Effector CD8-positive, alpha-beta T cell (primary cell): ENCODE results near the gene POM121C.
"Not testable (repeated sequence)": the region's sequence is repeated elsewhere in the genome, so short reads cannot be mapped to it uniquely, and the experiment has no call there.

Source experiments
- DNase-seq: peaks from one replicate; lab custom pipeline; 2025; lab: John Stamatoyannopoulos, UW

Gene POM121C

GRCh38 chr7:75393194-75393593 is 92.9 kb downstream of the POM121C start:
- not testable (repeated sequence) for DNase-seq

DNA sequence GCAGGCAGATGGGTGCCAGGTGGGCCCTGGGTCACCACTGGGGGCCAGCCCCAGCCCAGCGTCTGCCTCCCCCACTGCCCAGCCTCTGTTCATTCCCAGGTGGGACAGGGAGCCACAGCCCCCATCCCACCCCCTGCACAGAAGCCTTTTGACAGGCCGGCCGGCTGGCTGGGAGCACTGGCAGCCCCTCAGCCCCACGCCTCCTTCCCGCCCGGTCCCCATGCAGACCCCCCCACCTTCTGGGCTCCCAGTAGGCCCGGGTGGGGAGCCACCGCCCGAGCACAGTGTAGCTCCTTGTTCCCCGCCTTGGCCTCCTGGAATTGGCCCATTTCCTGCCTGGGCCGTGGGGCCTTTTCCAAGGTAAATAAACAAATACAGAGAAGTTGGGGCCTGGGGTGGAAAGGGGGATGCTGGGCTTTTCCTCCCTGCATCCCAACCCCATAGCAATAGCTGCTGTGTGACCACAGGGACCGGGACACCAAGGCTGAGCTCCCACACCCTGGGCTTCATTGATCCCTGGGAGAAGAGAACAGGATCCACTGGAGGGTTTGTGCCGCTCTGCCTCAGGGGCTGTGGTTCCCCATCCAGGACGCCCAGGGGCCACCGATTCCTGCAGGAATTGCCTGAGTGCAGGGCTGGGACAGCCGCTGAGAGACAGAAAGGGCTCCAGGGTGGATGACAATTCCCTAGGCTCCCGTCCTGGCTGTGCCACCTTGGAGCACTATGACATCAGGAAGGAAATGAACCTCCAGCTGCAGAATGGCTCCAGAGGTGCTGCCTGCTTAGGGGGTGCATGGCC is 111.4 kb downstream of the POM121C start:
- DNase-seq, result not testable (repeated sequence)

DNA sequence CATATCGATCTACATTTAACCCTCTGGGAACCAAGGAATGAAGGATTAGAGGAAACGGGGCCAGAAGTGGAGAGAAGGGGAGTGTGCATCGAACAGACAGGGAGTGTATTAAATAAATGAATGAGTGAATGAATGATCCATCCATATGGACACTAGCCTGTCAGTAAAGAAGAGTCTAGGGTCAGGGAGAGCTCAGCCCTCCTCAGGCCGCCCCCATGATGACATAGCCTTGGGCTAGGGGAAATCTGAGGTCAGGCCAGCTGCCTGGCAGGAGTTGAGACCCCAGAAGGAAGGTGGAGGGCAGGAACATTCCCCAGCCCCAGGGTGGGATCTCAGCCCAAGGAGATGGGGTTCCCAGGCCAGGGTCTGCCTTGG is 112.0 kb downstream of the POM121C start:
- not testable (repeated sequence) for DNase-seq

- not testable (repeated sequence) for DNase-seq
These were observed 118.8 kb downstream of the POM121C start for GRCh38 chr7:75367313-75367712.
